Tongue (tissue), 3 donors: ENCODE data around the gene GALNT18. TPM values are rescaled to one million over a fixed set of nuclear protein-coding genes. Genes with fewer than 3 reads are reported as not detected.

Experiments
- DNase-seq: peaks from one replicate; pipeline ENCODE4 v3.0.0-alpha.2; 2015
- small RNA-seq: library from RNA; depleted of rRNA; stranded (forward); fragments of <200 nt; gene quantifications from one replicate; pipeline ENCODE3, GENCODE V24; 2014; ENCODE audit warnings: low replicate concordance
- total RNA-seq: library from RNA; depleted of rRNA; stranded (reverse); fragments of >200 nt; gene quantifications from one replicate; pipeline ENCODE4 v1.2.3, GENCODE V29; 2014

Gene GALNT18
- total RNA-seq, 1 donor from 2014 or later = 35.3 TPM

DNA sequence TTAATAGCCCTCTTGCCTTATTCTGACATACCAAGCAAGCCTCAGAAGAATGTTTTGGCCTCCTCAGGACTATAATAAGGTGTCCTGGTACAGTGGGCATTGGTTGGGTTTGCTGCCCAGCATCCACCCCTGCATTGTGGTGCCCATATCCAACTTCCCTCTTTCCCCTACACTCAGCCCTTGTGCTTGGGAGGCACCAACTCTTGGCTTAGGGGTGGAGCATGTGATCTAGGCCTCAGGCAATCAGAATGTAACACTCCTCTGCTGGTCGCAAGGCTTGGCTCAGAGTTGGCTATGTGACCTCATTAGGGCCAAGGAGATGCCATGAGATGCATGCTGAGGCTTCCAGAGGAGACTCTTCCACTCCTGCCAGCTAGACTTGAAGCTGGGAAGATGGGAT, 391.7 kb downstream of the GALNT18 start:
- DNase-seq = no peak

DNA sequence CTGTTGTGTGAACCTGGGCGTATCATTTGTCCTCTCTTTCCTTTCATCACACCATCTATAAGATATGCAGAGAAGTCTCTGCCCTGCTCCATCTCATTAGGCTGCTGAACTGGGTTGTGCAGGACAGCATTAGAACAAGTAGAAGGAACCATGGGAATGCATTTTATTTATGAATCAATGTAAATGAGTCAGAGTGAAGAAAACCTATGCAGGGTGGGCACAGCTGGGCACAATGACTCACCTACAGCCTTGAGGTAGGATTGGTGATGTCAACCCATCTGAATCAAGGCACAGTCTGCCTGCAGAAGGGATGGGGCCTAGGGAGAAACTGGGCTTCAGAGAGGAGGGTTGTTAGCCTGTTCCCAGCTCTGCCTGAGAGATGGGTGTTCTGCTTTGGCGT, 392.2 kb downstream of the GALNT18 start:
- no peak for DNase-seq

DNA sequence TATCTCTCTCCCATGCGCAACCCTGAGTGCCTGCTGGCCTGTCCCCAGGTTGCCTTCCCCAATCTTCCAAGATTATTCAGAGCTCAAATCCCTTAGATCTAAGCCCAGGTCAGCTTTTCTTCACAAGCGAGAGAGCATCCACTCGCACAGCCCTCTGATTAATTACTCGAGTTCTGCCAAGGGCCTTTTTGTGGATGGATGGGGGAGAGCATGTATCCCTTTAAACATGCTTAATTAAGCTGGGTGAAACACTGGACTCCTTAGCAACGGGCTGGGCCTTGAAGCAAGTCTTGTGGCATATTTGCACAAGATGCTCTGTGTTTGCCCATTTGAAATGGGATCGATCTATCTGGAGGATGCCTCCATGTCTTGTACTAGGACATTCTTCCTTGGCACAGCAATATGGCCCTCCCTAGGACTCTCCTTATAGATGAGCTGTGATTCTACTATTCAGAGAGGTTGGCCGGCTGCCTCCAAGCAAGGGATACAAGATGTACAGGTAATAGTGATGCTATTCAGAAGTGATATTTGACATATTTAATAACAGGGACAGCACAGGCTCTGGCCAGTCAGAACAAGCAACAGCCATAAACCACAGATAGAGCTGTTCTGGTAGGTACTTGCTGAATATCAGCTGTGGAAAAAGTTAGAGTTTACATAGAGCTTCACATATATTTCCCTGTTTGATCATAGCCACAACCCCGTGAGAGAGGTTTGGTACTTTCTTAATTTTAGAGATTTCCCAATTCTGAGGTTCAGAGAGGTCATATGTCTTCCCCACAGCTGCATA, 394.3 kb downstream of the GALNT18 start:
- DNase-seq = no peak

Small RNA genes lying within 50 kb of the gene (small RNA-seq; reads per million reads assigned to genes)
- not detected for gene MIR4299

Other genes starting within 250 kb of the GALNT18 start
- 178 TPM for gene USP47, start 220.0 kb upstream of the GALNT18 start, total RNA-seq